HG03095 (cell line): ENCODE results near the gene PTPRG.
A peak's percentile ranks its signal among the peaks of the same experiment; 100 is the strongest.

Experiments
- ATAC-seq: cut with Tn5 transposase; IDR thresholded peaks from one replicate; pipeline ENCODE4 v1.9.1; 2021; ENCODE audit warnings: moderate library complexity; ENCODE audit not compliant: unreplicated experiment

Gene PTPRG

GRCh38 chr3:62159709-62160092, 598.3 kb downstream of the PTPRG start:
- no peak for ATAC-seq

GRCh38 chr3:62161371-62161770, 600.0 kb downstream of the PTPRG start:
- no peak for ATAC-seq

- no peak for ATAC-seq
These were observed 602.8 kb downstream of the PTPRG start for GRCh38 chr3:62164196-62164595.

DNA sequence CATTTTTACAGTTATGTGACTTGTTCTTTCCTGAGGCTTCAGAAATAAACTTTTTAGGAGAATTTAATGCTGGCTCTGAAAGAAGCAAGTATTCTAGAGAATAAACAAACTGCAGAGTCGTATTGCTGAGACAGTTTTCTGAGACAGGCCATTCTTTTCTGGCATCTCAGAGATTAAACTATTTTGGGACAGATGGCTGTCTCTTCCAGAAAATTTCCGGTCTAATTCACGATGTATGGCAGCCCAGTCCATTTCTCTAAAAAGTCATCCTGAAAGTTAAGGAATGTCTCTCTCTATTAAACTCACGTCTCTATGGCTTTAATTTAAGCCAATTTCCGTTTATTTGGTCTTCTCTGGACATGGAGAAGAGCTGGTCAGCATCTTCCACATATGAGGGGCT, 603.4 kb downstream of the PTPRG start:
- ATAC-seq = no peak

- ATAC-seq = no peak
These were observed 606.3 kb downstream of the PTPRG start for GRCh38 chr3:62167566-62168262.

- ATAC-seq = no peak
These were observed 607.0 kb downstream of the PTPRG start for GRCh38 chr3:62168356-62168755.

DNA sequence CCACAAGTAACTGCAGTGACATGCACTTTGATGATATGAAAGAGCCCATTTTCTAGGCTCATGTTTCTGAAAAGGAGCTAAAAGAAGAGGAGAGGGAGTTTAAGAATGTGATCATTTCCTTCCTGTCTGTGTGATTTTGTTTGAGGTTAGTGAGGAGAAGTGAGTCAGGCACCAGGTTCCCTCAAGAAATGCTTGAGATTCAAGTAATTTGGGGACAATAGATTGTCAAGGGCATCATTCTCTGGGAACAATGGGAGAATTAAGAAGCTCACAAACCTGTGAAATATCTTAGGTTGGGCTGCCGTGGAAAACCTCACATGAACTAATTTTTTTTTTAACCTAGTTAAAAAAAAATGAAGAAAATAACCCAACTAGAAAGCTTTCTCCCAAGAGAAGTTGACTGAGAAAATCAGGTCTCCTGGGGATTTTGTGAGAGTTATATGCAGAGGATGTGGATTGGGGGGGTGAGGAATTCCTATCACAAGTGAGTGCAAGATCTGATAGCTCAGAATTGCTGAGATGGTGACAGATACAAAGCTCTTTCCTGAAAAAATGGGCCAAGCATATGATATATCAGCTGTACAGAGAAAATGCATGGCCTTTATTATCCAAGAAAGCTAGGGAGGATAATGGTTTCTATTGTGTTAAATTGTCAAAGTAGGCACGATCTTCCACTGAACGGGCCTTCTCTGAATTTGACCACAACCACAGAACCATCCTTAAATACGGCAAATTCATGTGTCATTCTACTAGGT, 608.7 kb downstream of the PTPRG start:
- no peak for ATAC-seq

- no peak for ATAC-seq
These were observed 610.4 kb downstream of the PTPRG start for GRCh38 chr3:62171789-62172188.

GRCh38 chr3:62172199-62172598, 610.8 kb downstream of the PTPRG start:
- no peak for ATAC-seq

GRCh38 chr3:62173939-62174515, 612.7 kb downstream of the PTPRG start:
- ATAC-seq = no peak

- ATAC-seq = no peak
These were observed 613.8 kb downstream of the PTPRG start for GRCh38 chr3:62175161-62175560.

GRCh38 chr3:62178032-62178431, 616.7 kb downstream of the PTPRG start:
- ATAC-seq = no peak

DNA sequence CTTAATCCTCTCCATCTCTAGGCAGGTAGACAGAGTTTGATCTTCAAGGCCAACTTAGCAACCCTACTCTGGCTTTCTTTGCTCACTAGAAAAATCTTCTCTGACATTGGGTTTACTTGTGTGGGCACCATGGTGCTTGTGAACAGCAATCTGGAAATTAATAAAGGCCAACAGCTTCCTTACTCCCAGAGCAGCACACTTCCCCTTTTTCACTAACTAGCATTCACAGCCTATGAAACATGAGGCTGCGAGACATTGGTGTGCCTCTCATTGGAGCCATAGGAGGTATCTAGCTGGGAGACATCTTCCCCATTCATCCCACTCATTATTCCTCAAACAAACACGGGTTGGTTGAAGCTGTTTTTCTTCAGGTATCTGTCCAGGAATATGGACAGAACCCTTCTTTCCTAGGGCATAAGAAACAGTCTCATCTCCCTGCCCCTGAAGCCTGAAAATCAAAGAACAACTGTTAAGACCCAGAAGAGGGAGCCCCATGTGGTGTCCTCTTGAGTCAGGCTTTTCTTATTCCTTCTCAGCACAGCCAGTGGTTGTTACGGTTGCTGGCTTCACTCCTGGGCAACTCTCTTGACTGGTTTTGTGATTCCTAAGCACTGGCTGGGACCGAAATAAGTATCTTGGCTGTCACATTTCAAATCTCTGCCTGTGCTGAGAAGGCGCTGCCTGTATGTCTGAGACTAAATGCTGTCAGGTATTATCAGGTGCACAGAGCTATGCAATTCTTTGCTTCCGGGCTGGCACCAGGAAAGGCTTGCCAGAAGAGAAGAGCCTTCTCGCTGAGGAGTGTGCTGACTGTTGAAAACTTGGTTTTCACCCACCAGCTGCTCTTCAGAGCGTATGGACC, 617.6 kb downstream of the PTPRG start:
- no peak for ATAC-seq

GRCh38 chr3:62180514-62180913, 619.1 kb downstream of the PTPRG start:
- ATAC-seq = no peak

DNA sequence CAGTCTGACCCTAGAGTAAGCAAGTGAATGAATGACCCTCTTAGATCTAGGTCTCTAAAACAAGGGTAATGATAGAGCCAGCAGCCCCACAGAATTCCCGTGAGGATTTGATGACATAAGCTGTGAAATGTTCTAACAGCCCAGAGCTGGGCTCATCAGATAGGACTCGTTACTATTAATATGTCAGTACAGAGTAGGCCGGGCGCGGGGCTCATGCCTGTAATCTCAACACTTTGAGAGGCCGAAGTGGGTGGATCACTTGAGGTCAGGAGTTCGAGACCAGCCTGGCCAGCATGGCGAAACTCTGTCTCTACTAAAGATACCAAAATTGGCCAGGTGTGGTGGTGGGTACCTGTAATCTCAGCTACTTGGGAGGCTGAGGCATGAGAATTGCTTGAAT, 621.7 kb downstream of the PTPRG start:
- ATAC-seq = no peak

GRCh38 chr3:62183969-62184368, 622.6 kb downstream of the PTPRG start:
- ATAC-seq = no peak

DNA sequence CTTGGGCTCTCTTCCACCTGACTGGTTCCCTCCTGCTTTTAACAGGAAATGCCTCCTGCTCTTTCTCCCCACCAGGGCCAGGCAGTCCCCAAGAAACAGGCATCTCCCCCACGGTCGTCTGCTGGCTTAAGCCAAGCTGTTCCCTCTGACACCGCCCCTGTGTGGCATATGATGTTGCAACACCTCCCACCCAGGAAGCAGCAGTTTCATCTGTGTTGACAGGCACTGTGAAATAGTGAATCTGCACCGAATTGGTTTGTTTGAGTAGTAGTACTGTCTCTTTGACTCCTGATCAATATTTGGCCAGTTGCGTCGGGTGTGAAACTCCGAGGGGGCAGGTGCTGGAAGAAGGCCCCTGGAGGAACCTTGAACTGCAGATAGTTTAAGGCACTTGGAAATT, 623.2 kb downstream of the PTPRG start:
- no peak for ATAC-seq

- ATAC-seq = no peak
These were observed 625.7 kb downstream of the PTPRG start for GRCh38 chr3:62187022-62187431.

- ATAC-seq = peak; percentile 78
These were observed 627.5 kb downstream of the PTPRG start for GRCh38 chr3:62188681-62189375.

GRCh38 chr3:62189376-62189698, 628.0 kb downstream of the PTPRG start:
- ATAC-seq = no peak

DNA sequence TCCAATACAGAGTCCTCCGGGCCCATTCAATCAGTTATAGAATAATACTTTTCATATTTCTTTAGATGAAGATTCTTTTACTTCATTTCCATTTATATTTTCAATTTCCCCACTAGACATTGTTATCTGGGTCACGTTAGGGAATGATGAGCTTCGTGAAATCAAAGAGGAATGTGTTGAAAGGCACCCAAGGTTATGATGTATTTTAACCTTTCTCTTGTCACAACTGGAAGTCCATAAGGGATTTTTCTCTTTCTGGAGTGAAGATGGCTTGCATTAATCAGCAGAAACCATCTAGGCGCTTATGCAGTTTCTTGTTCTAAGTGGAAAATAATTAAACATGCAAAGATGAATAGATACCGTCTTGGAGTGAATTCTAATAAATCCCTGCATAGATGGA, 631.5 kb downstream of the PTPRG start:
- no peak for ATAC-seq
